GM12872 (cell line): Measurements from ENCODE around the gene BSN.

Source experiments
- CTCF ChIP-seq: IDR thresholded peaks from 3 replicates; pipeline ENCODE4 v1.5.1; 2011; ENCODE audit warnings: low read depth, mild to moderate bottlenecking, low read length, moderate library complexity; ENCODE audit not compliant: insufficient read depth

The BSN gene

DNA sequence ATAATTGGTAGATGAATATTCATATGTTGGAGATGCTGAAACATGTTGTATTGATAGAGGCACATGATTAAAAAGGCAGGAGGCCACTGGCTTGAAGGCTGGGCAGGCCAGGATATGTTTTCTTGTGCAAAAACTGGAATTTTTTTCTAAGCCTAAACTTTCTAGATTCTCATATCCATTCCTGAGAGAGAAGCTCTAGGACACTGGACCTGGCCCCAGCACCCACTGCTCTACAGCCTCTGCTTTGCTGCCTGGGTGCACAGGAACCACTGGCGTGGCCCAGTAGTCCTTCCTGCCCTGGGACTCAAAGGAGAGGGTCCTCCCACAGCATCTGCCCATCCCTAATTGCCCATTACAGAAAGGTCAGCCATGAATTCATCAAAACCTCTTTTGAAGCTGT, 61.8 kb downstream of the BSN start:
- TF ChIP-seq CTCF: no peak

- no peak for TF ChIP-seq CTCF
These were observed 62.2 kb downstream of the BSN start for GRCh38 chr3:49616491-49616941.

DNA sequence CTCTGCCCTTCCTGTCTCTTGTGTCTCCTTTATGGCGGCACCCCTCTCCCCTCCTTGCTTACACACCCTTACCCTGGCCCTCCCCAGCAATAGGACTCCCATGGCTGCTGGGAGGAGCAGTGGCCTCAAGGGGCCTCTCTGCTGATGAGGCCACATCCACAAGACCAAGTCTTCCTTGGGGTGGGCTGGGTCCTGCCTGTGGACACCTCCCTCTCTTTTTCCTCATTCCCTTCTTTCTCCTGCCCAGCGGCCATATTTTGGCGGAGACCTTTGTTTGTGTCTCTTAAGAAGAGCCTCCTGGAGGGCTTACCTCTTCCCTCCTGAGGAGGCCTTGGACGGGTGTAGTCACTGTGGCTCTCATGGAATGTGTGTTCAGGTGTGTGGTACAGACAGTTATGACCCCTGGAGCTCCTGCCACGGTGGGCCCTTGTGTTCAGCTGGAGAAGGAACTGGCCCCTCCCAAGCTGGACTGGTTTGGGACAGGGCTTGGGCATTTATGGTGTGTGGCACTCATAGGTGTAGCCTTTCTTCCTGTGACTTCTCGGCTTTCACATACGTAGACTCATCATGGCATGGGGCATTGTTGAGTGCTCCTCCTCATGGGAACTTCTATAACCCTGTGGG, 63.2 kb downstream of the BSN start:
- no peak for TF ChIP-seq CTCF

DNA sequence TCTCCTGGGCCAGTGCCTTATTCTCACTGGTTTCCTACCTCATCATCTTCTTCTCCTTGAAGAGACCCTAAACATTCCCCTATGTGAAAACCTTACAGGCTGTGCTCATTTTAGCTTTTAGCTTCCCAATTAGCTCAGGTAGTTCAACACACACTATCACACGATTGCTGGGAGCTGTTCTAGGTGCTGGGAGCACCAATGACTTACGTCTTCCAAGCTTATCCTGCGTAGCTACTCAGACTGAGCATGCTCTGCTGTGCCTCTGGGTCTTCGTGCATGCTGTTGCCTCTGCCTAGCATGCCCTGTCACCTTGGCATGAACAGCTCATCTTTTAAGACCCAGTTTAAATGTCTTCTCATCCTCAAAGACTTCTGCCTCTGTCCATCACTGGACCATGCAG, 64.1 kb downstream of the BSN start:
- no peak for TF ChIP-seq CTCF

GRCh38 chr3:49619649-49620048, 65.4 kb downstream of the BSN start:
- no peak for TF ChIP-seq CTCF

- no peak for TF ChIP-seq CTCF
These were observed 66.5 kb downstream of the BSN start for GRCh38 chr3:49620728-49621127.

- no peak for TF ChIP-seq CTCF
These were observed 68.8 kb downstream of the BSN start for GRCh38 chr3:49623071-49623470.
